Common myeloid progenitor, CD34-positive (primary cell): Measurements from ENCODE around the gene HOXB2.

Experiments
- CTCF ChIA-PET: fragments of 350-600 bp; sonication (Branson Sonifier 250); formaldehyde crosslinking; loops from one replicate; lab custom pipeline; 2021; ENCODE audit warnings: antibody characterized with exemption; lab: Charles Lee
- POLR2A ChIA-PET: fragments of 350-600 bp; sonication (Branson Sonifier 250); formaldehyde crosslinking; loops from one replicate; lab custom pipeline; 2021; ENCODE audit warnings: antibody characterized with exemption; lab: Charles Lee
- DNase-seq, 3 donors: peaks; one replicate each; pipeline versions ENCODE4 v3.0.0 to v3.0.0-alpha.2; 2013
- H3K27ac ChIP-seq, 2 experiments: 1 replicate in 1 of 2; 2 replicates in 1 of 2; pipeline ENCODE4 v1.7.0; 2013; ENCODE audit warnings: inconsistent platforms in 2 of 2, low read length in 2 of 2, mild to moderate bottlenecking in 2 of 2, low read depth in 1 of 2, moderate library complexity in 1 of 2; ENCODE audit not compliant: severe bottlenecking in 2 of 2, insufficient read depth in 1 of 2, poor library complexity in 1 of 2
- H3K27me3 ChIP-seq, 5 experiments: replicated peaks in 2 of 5; 1 replicate in 3 of 5; 2 replicates in 2 of 5; pipeline versions ENCODE4 v1.6.1 to v1.7.0; 2013; ENCODE audit warnings: low read length in 4 of 5, mild to moderate bottlenecking in 2 of 5, moderate library complexity in 2 of 5, inconsistent platforms in 1 of 5; ENCODE audit not compliant: insufficient read depth in 5 of 5, control insufficient read depth in 4 of 5
- H3K36me3 ChIP-seq, 4 experiments: 1 replicate in 2 of 4; 2 replicates in 2 of 4; pipeline versions ENCODE4 v1.6.1 to v1.7.0; 2013; ENCODE audit warnings: low read length in 3 of 4, control low read depth in 1 of 4, mild to moderate bottlenecking in 1 of 4; ENCODE audit not compliant: control insufficient read depth in 4 of 4, insufficient read depth in 4 of 4
- H3K4me1 ChIP-seq, 4 experiments: 1 replicate in 3 of 4; 2 replicates in 1 of 4; pipeline versions ENCODE4 v1.6.1 to v1.7.1; 2013; ENCODE audit warnings: low read length in 3 of 4, mild to moderate bottlenecking in 3 of 4, control low read depth in 1 of 4, inconsistent platforms in 1 of 4, moderate library complexity in 1 of 4; ENCODE audit not compliant: control insufficient read depth in 4 of 4, insufficient read depth in 4 of 4; ENCODE audit errors: control extremely low read depth in 1 of 4
- H3K4me3 ChIP-seq, 7 experiments: 1 replicate in 4 of 7; 2 replicates in 3 of 7; pipeline versions ENCODE4 v1.5.1 to v1.7.0; 2013; ENCODE audit warnings: mild to moderate bottlenecking in 7 of 7, low read length in 6 of 7, moderate library complexity in 6 of 7, inconsistent platforms in 2 of 7, low read depth in 2 of 7, control low read depth in 1 of 7; ENCODE audit not compliant: insufficient read depth in 4 of 7, control insufficient read depth in 1 of 7; ENCODE audit errors: extremely low read depth in 1 of 7
- H3K9me3 ChIP-seq, 5 experiments: 1 replicate in 4 of 5; 2 replicates in 1 of 5; pipeline versions ENCODE4 v1.6.1 to v1.7.1; 2013; ENCODE audit warnings: low read length in 4 of 5, mild to moderate bottlenecking in 2 of 5, inconsistent platforms in 1 of 5, low read depth in 1 of 5, moderate library complexity in 1 of 5; ENCODE audit not compliant: control insufficient read depth in 4 of 5, insufficient read depth in 2 of 5; ENCODE audit errors: control extremely low read depth in 1 of 5
- WGBS: methylation state at CpG from one replicate; pipeline ENCODE4 v1.1.5; 2013; ENCODE audit not compliant: insufficient coverage; 5-methylcytosine and 5-hydroxymethylcytosine counted together

Gene HOXB2

GRCh38 chr17:48522031-48522653 is 22.8 kb downstream of the HOXB2 start:
- ChIA-PET CTCF (interaction anchor here (1.2 to 2.2 kb wide), 3 partner anchors 9 to 66 kb away, joined by 5 to 7 read pairs (median 5); no protein-coding TSS in a partner anchor), POLR2A (interaction anchor here (0.7 kb wide), 1 partner anchor 9 kb away, joined by 3 read pairs; no protein-coding TSS in a partner anchor)
- Histone ChIP-seq H3K27me3 (peaks cover 0 to 3% (median 0%) of the 10 kb centered on the region in 5 experiments), H3K4me1 (peaks cover 0 to 17% (median 4%) of the 10 kb centered on the region in 4 experiments), H3K9me3 (no peaks in the 10 kb centered on the region), H3K27ac (no peak overlapping the region), H3K36me3 (no peaks in the 10 kb centered on the region), H3K4me3 (no peak overlapping the region)
- DNase-seq, result no peak
- WGBS, result 85% methylated on average over 3 of the region's 8 CpGs

- Histone ChIP-seq H3K9me3 (no peaks in the 10 kb centered on the region), H3K36me3 (no peaks in the 10 kb centered on the region), H3K4me1 (peaks cover 0 to 5% (median 0%) of the 10 kb centered on the region in 4 experiments), H3K4me3 (no peak overlapping the region), H3K27ac (no peak overlapping the region), H3K27me3 (no peaks in the 10 kb centered on the region)
- 100% methylated on average over 1 of the region's 1 CpG for WGBS
- DNase-seq, result no peak
- CTCF ChIA-PET, result interaction anchor here (2.0 kb wide), 1 partner anchor 19 kb away, joined by 5 read pairs; no protein-coding TSS in a partner anchor
- POLR2A ChIA-PET, result interaction anchor here (0.7 kb wide), 1 partner anchor 245 kb away, joined by 4 read pairs; no protein-coding TSS in a partner anchor
Observed at GRCh38 chr17:48520631-48521079, 24.3 kb downstream of the HOXB2 start.

GRCh38 chr17:48519427-48519826 is 25.5 kb downstream of the HOXB2 start:
- no peak for DNase-seq
- ChIA-PET POLR2A (no interaction called here), CTCF (interaction anchor here (1.6 to 2.0 kb wide), 2 partner anchors 12 to 20 kb away, joined by 5 read pairs; no protein-coding TSS in a partner anchor)
- no peak overlapping the region for H3K27ac ChIP-seq
- no peaks in the 10 kb centered on the region for H3K36me3 ChIP-seq
- H3K9me3 ChIP-seq, result no peaks in the 10 kb centered on the region
- H3K27me3 ChIP-seq, result no peaks in the 10 kb centered on the region
- H3K4me1 ChIP-seq, result peaks cover 0 to 8% (median 2%) of the 10 kb centered on the region in 4 experiments
- whole genome bisulfite sequencing, result 67% methylated on average over 3 of the region's 5 CpGs
- H3K4me3 ChIP-seq, result no peak overlapping the region

DNA sequence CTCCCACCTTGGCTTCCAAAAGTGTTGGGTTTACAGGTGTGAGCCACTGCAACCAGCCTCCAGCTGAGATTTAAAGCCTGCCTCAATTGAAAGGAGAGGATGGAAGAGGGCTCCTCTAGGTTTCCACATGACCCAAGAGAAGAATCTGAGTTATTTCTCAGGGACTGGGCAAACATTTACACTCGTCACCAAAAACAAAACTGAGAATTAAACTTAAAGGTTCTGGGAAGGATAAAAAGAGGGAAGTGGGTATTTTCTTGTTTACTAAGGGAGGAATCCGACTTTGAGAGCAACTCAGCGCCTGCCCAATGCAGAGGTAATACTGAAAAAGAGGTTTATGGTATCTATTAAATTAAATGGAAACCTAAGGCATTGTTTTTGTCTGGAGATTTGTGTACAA is 27.4 kb downstream of the HOXB2 start:
- no peaks in the 10 kb centered on the region for H3K9me3 ChIP-seq
- 25% methylated on average over 2 of the region's 3 CpGs for WGBS
- no peak overlapping the region for H3K4me3 ChIP-seq
- no peaks in the 10 kb centered on the region for H3K27me3 ChIP-seq
- no peaks in the 10 kb centered on the region for H3K36me3 ChIP-seq
- no peak for DNase-seq
- ChIA-PET CTCF (interaction anchor here (0.8 kb wide), 1 partner anchor 14 kb away, joined by 3 read pairs; no protein-coding TSS in a partner anchor), POLR2A (no interaction called here)
- peaks cover 0 to 26% (median 13%) of the 10 kb centered on the region in 4 experiments for H3K4me1 ChIP-seq
- H3K27ac ChIP-seq, result no peak overlapping the region

GRCh38 chr17:48515925-48516900 is 28.7 kb downstream of the HOXB2 start:
- no peak overlapping the region for H3K4me3 ChIP-seq
- no peaks in the 10 kb centered on the region for H3K9me3 ChIP-seq
- no peaks in the 10 kb centered on the region for H3K27me3 ChIP-seq
- H3K4me1 ChIP-seq, result peaks cover 0 to 21% (median 13%) of the 10 kb centered on the region in 4 experiments
- 100% methylated on average over 1 of the region's 3 CpGs for WGBS
- H3K36me3 ChIP-seq, result no peaks in the 10 kb centered on the region
- no peak overlapping the region for H3K27ac ChIP-seq
- ChIA-PET CTCF (interaction anchor here (1.2 to 1.6 kb wide), 4 partner anchors 9 to 17 kb away, joined by 3 to 7 read pairs (median 5); no protein-coding TSS in a partner anchor), POLR2A (interaction anchor here (0.5 to 0.8 kb wide), 3 partner anchors 19 to 280 kb away, joined by 3 to 7 read pairs (median 5); no protein-coding TSS in a partner anchor)
- DNase-seq, result no peak

DNA sequence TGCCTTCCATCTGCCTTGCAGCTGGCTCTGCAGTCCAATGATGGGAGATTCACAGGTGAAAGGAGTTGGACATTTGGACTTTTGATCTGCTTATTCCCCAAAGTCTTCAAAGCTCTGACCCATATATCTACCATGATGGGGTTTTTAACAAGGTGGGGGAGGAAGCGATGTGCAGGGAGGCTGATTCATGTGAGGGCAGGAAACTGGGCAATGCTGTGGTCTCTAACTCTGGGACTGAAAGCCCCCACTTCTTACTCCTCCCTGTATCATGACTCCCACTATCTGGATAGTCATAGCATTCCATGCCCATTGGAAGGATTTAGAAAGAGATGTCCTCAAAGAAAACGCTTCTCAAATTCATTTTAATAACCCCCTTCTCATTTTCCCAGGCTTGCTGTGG is 30.4 kb downstream of the HOXB2 start:
- 100% methylated on average over 1 of the region's 2 CpGs for WGBS
- ChIA-PET CTCF (interaction anchor here (0.7 kb wide), 2 partner anchors 13 to 69 kb away, joined by 3 read pairs; no protein-coding TSS in a partner anchor), POLR2A (no interaction called here)
- DNase-seq, result no peak
- Histone ChIP-seq H3K9me3 (no peaks in the 10 kb centered on the region), H3K36me3 (no peaks in the 10 kb centered on the region), H3K4me3 (no peak overlapping the region), H3K27ac (no peak overlapping the region), H3K4me1 (peaks cover 0 to 21% (median 13%) of the 10 kb centered on the region in 4 experiments), H3K27me3 (no peaks in the 10 kb centered on the region)
